Sigmoid colon (tissue), 4 donors: Measurements from ENCODE around the gene BCAS3.

Source experiments
- EP300 ChIP-seq, 4 donors: sonication (generic); formaldehyde crosslinking; IDR thresholded peaks; one replicate each; pipeline ENCODE4 v1.6.1; 2017; ENCODE audit warnings: antibody characterized with exemption in 4 of 4
- POLR2A ChIP-seq, 2 donors: fragments of 450-650 bp; IDR thresholded peaks; one replicate each; pipeline ENCODE4 v1.6.1; 2016; ENCODE audit warnings: antibody characterized with exemption in 2 of 2, mild to moderate bottlenecking in 2 of 2, moderate library complexity in 2 of 2
- POLR2AphosphoS5 ChIP-seq, 4 donors: sonication (generic); formaldehyde crosslinking; IDR thresholded peaks; one replicate each; pipeline ENCODE4 v1.6.1; 2017; ENCODE audit warnings: antibody characterized with exemption in 4 of 4
- TF ChIP-seq, protein P1 (sequence below), 4 experiments: fragments of 450-650 bp in 3 of 4; fragments of 200-600 bp in 1 of 4; IDR thresholded peaks; one replicate each; pipeline ENCODE4 v1.5.1; 2016 to 2019; ENCODE audit warnings: antibody characterized with exemption in 4 of 4, mild to moderate bottlenecking in 3 of 4, moderate library complexity in 2 of 4

DNA sequence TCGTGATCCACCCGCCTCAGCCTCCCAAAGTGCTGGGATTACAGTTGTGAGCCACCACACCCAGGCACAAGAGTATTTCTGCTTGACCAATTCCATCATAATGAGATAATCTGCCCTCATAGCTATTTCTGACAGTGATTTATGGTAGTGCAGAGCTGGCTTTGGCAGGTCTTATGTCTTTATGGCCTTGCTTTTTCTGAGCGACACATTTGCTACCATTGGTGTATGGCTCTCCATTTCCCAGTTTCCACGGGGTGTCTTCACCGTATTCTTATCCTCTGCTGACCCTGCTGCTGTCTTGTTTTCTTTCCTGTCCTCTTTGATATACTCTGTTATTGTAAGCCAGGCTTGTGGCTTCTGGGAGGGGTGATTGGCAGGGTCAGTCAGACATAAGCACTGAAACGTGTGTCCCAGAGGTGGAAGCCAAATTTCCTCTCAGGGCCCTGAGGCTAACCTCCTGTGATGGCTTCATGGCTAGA lies 560.8 kb downstream of the BCAS3 start:
- TF ChIP-seq, protein P1, sequence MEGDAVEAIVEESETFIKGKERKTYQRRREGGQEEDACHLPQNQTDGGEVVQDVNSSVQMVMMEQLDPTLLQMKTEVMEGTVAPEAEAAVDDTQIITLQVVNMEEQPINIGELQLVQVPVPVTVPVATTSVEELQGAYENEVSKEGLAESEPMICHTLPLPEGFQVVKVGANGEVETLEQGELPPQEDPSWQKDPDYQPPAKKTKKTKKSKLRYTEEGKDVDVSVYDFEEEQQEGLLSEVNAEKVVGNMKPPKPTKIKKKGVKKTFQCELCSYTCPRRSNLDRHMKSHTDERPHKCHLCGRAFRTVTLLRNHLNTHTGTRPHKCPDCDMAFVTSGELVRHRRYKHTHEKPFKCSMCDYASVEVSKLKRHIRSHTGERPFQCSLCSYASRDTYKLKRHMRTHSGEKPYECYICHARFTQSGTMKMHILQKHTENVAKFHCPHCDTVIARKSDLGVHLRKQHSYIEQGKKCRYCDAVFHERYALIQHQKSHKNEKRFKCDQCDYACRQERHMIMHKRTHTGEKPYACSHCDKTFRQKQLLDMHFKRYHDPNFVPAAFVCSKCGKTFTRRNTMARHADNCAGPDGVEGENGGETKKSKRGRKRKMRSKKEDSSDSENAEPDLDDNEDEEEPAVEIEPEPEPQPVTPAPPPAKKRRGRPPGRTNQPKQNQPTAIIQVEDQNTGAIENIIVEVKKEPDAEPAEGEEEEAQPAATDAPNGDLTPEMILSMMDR (IDR thresholded peaks at IDR 0.05) = no peak
- TF ChIP-seq POLR2AphosphoS5 (IDR thresholded peaks at IDR 0.05) = no peak
- no peak for TF ChIP-seq POLR2A (IDR thresholded peaks at IDR 0.05)
- no peak for TF ChIP-seq EP300 (IDR thresholded peaks at IDR 0.05)
